Mesenchymal stem cell (in vitro differentiated cells and primary cell): ENCODE measurements around the gene IWS1.
"Not testable (repeated sequence)": the region's sequence is repeated elsewhere in the genome, so short reads cannot be mapped to it uniquely, and the experiment has no call there.

ENCODE experiments used
- DNase-seq: peaks from one replicate; pipeline ENCODE4 v3.0.0-alpha.2; 2013
- H2AFZ ChIP-seq: one replicate; pipeline ENCODE4 v1.6.1; 2013; ENCODE audit warnings: low read depth, mild to moderate bottlenecking, control low read depth, inconsistent platforms, low read length, moderate library complexity
- H2AK5ac ChIP-seq: 2 replicates; pipeline ENCODE4 v1.6.1; 2013; ENCODE audit warnings: low read length, moderate library complexity, mild to moderate bottlenecking, inconsistent platforms; ENCODE audit not compliant: severe bottlenecking
- H2BK120ac ChIP-seq: one replicate; pipeline ENCODE4 v1.6.1; 2013; ENCODE audit warnings: low read depth, mild to moderate bottlenecking, inconsistent platforms, low read length, moderate library complexity
- H2BK12ac ChIP-seq, 2 experiments: one replicate each; pipeline ENCODE4 v1.6.1; 2013; ENCODE audit warnings: inconsistent platforms in 2 of 2, low read length in 2 of 2, mild to moderate bottlenecking in 2 of 2, moderate library complexity in 2 of 2, control low read depth in 1 of 2
- H2BK15ac ChIP-seq: one replicate; pipeline ENCODE4 v1.6.1; 2013; ENCODE audit warnings: mild to moderate bottlenecking, low read depth, inconsistent platforms; ENCODE audit not compliant: poor library complexity, severe bottlenecking
- H2BK5ac ChIP-seq: 2 replicates; pipeline ENCODE4 v1.6.1; 2013; ENCODE audit warnings: low read depth, mild to moderate bottlenecking, low read length, control low read depth, inconsistent platforms; ENCODE audit not compliant: poor library complexity, severe bottlenecking
- H3K14ac ChIP-seq, 2 experiments: one replicate each; pipeline ENCODE4 v1.6.1; 2013; ENCODE audit warnings: inconsistent platforms in 2 of 2, low read length in 2 of 2, control low read depth in 1 of 2, mild to moderate bottlenecking in 1 of 2, moderate library complexity in 1 of 2
- H3K18ac ChIP-seq, 2 experiments: one replicate each; pipeline ENCODE4 v1.6.1; 2013; ENCODE audit warnings: inconsistent platforms in 2 of 2, low read length in 2 of 2, control low read depth in 1 of 2, low read depth in 1 of 2, mild to moderate bottlenecking in 1 of 2
- H3K23ac ChIP-seq, 2 experiments: one replicate each; pipeline ENCODE4 v1.6.1; 2013; ENCODE audit warnings: inconsistent platforms in 2 of 2, low read length in 2 of 2, mild to moderate bottlenecking in 2 of 2, moderate library complexity in 2 of 2, control low read depth in 1 of 2
- H3K27ac ChIP-seq: 2 replicates; pipeline ENCODE4 v1.5.1; 2013; ENCODE audit warnings: mild to moderate bottlenecking, moderate library complexity, low read length, control low read depth, inconsistent platforms; ENCODE audit not compliant: poor library complexity, severe bottlenecking
- H3K27me3 ChIP-seq, 2 experiments: 2 replicates each; pipeline versions ENCODE4 v1.6.1 to v1.7.0; 2013; ENCODE audit warnings: low read length in 2 of 2, mild to moderate bottlenecking in 2 of 2, moderate library complexity in 2 of 2, control low read depth in 1 of 2, inconsistent platforms in 1 of 2; ENCODE audit not compliant: control insufficient read depth in 1 of 2, insufficient read depth in 1 of 2
- H3K36me3 ChIP-seq, 2 experiments: 2 replicates each; pipeline versions ENCODE4 v1.6.1 to v1.7.0; 2013; ENCODE audit warnings: low read length in 2 of 2, control low read depth in 1 of 2, inconsistent platforms in 1 of 2, low read depth in 1 of 2, mild to moderate bottlenecking in 1 of 2; ENCODE audit not compliant: insufficient read depth in 2 of 2, control insufficient read depth in 1 of 2
- H3K4ac ChIP-seq, 2 experiments: one replicate each; pipeline ENCODE4 v1.6.1; 2013; ENCODE audit warnings: inconsistent platforms in 2 of 2, low read length in 2 of 2, mild to moderate bottlenecking in 2 of 2, moderate library complexity in 2 of 2, control low read depth in 1 of 2, low read depth in 1 of 2
- H3K4me1 ChIP-seq: 2 replicates; pipeline ENCODE4 v1.6.1; 2013; ENCODE audit warnings: low read depth, low read length, control low read depth; ENCODE audit not compliant: control insufficient read depth, insufficient read depth
- H3K4me2 ChIP-seq: 2 replicates; pipeline ENCODE4 v1.6.1; 2013; ENCODE audit warnings: low read length, mild to moderate bottlenecking, inconsistent platforms; ENCODE audit not compliant: poor library complexity, severe bottlenecking
- H3K4me3 ChIP-seq, 2 experiments: 2 replicates each; pipeline versions ENCODE4 v1.5.1 to v1.7.0; 2013; ENCODE audit warnings: low read length in 2 of 2, mild to moderate bottlenecking in 2 of 2, control low read depth in 1 of 2, low read depth in 1 of 2; ENCODE audit not compliant: insufficient read depth in 1 of 2
- H3K79me1 ChIP-seq: replicated peaks from 2 replicates; pipeline ENCODE4 v1.6.1; 2013; ENCODE audit warnings: mild to moderate bottlenecking, control low read depth, low read length, inconsistent platforms; ENCODE audit not compliant: poor library complexity, severe bottlenecking
- H3K9ac ChIP-seq: 2 replicates; pipeline ENCODE4 v1.7.0; 2013; ENCODE audit warnings: mild to moderate bottlenecking, low read length, moderate library complexity
- H3K9me3 ChIP-seq: 2 replicates; pipeline ENCODE4 v1.7.0; 2013; ENCODE audit warnings: mild to moderate bottlenecking, low read length; ENCODE audit not compliant: control insufficient read depth
- H4K8ac ChIP-seq: one replicate; pipeline ENCODE4 v1.6.1; 2013; ENCODE audit warnings: inconsistent platforms, mild to moderate bottlenecking, low read length, moderate library complexity
- H4K91ac ChIP-seq: one replicate; pipeline ENCODE4 v1.6.1; 2013; ENCODE audit warnings: mild to moderate bottlenecking, low read length, inconsistent platforms
- WGBS: methylation state at CpG from one replicate; pipeline ENCODE4 v1.1.7; 2013; ENCODE audit warnings: mixed read lengths; 5-methylcytosine and 5-hydroxymethylcytosine counted together

The IWS1 gene

GRCh38 chr2:127532296-127532695 is 6.0 kb upstream of the IWS1 start:
- Histone ChIP-seq H3K79me1 (no peaks in the 10 kb centered on the region), H3K18ac (no peak overlapping the region), H2BK120ac (no peak overlapping the region), H4K8ac (no peak overlapping the region), H2BK5ac (no peak overlapping the region), H3K4me2 (no peak overlapping the region), H3K4ac (no peak overlapping the region), H2BK15ac (no peak overlapping the region), H3K27me3 (peaks cover 18 to 26% of the 10 kb centered on the region in 2 experiments), H3K9ac (no peak overlapping the region), H4K91ac (no peak overlapping the region), H2AK5ac (no peak overlapping the region), H3K27ac (no peak overlapping the region), H3K23ac (peak overlapping the region in 1 of 2 experiments; percentile 27), H3K14ac (no peak overlapping the region), H3K9me3 (no peaks in the 10 kb centered on the region), H3K4me3 (no peak overlapping the region), H2AFZ (no peak overlapping the region), H3K36me3 (no peaks in the 10 kb centered on the region), H2BK12ac (no peak overlapping the region), H3K4me1 (peaks cover 2% of the 10 kb centered on the region)
- 95% methylated on average over 8 of the region's 8 CpGs for WGBS
- DNase-seq: no peak

GRCh38 chr2:127531221-127531648 is 4.9 kb upstream of the IWS1 start:
- 63% methylated on average over 4 of the region's 4 CpGs for WGBS
- peak; percentile 35 for DNase-seq
- no peak overlapping the region for H2AK5ac ChIP-seq

GRCh38 chr2:127530245-127531140 is 4.2 kb upstream of the IWS1 start:
- Histone ChIP-seq H3K27me3 (peaks cover 18 to 19% of the 10 kb centered on the region in 2 experiments), H3K36me3 (no peaks in the 10 kb centered on the region), H3K9ac (no peak overlapping the region), H3K23ac (no peak overlapping the region), H4K91ac (no peak overlapping the region), H3K18ac (no peak overlapping the region), H3K4me2 (no peak overlapping the region), H3K4ac (no peak overlapping the region), H2BK12ac (no peak overlapping the region), H3K4me1 (peaks cover 3% of the 10 kb centered on the region), H3K79me1 (no peaks in the 10 kb centered on the region), H3K4me3 (no peak overlapping the region), H2AFZ (no peak overlapping the region), H3K27ac (no peak overlapping the region), H3K9me3 (no peaks in the 10 kb centered on the region), H3K14ac (no peak overlapping the region), H2BK120ac (no peak overlapping the region), H2AK5ac (no peak overlapping the region), H2BK15ac (no peak overlapping the region), H2BK5ac (no peak overlapping the region), H4K8ac (no peak overlapping the region)
- 88% methylated on average over 2 of the region's 3 CpGs for WGBS
- peak; percentile 32 for DNase-seq

More at GRCh38 chr2:127531221-127531648, 4.9 kb upstream of the IWS1 start:
- Histone ChIP-seq H2BK5ac (no peak overlapping the region), H3K4me1 (peaks cover 3% of the 10 kb centered on the region), H2BK15ac (no peak overlapping the region), H3K36me3 (no peaks in the 10 kb centered on the region), H3K27ac (no peak overlapping the region), H3K4ac (no peak overlapping the region), H3K18ac (no peak overlapping the region), H3K27me3 (peaks cover 18 to 19% of the 10 kb centered on the region in 2 experiments), H3K79me1 (no peaks in the 10 kb centered on the region), H2BK12ac (no peak overlapping the region), H3K4me2 (no peak overlapping the region), H3K4me3 (no peak overlapping the region), H3K14ac (no peak overlapping the region), H2BK120ac (no peak overlapping the region), H2AFZ (no peak overlapping the region), H3K9ac (no peak overlapping the region), H3K23ac (no peak overlapping the region), H4K91ac (no peak overlapping the region), H3K9me3 (no peaks in the 10 kb centered on the region), H4K8ac (no peak overlapping the region)

- H2BK15ac ChIP-seq, H3K9me3 ChIP-seq, H3K4me3 ChIP-seq, DNase-seq, H2BK12ac ChIP-seq, H2AK5ac ChIP-seq, H3K36me3 ChIP-seq, H3K23ac ChIP-seq, H3K4me2 ChIP-seq, H3K4me1 ChIP-seq, H3K4ac ChIP-seq, H3K79me1 ChIP-seq, H2AFZ ChIP-seq, H4K91ac ChIP-seq, H3K27ac ChIP-seq, H3K18ac ChIP-seq, H2BK5ac ChIP-seq, H3K9ac ChIP-seq, H2BK120ac ChIP-seq, H3K14ac ChIP-seq, H4K8ac ChIP-seq: not testable (repeated sequence)
- WGBS: no CpG with 5 or more reads among the region's 2 CpGs
- H3K27me3 ChIP-seq: peaks cover 16 to 18% of the 10 kb centered on the region in 2 experiments
Observed at GRCh38 chr2:127529416-127529815, 3.1 kb upstream of the IWS1 start.
